Left lung (tissue), 10 donors: ENCODE data around the gene LLGL2. TPM values are rescaled to one million over a fixed set of nuclear protein-coding genes. Genes with fewer than 3 reads are reported as not detected.

Source experiments
- ATAC-seq: fragments of 200-7000 bp; cut with Tn5 transposase; one replicate; pipeline ENCODE4 v1.9.1; 2020; ENCODE audit warnings: moderate library complexity
- DNase-seq, 4 donors: peaks; one replicate each; pipeline ENCODE4 v3.0.0-alpha.2; 2013 to 2020
- H3K27ac ChIP-seq, 2 donors: fragments of 200-600 bp; sonication (generic) in 1 of 2; one replicate each; pipeline versions ENCODE4 v1.5.0 to v1.8.0; 2020 to 2021
- H3K27me3 ChIP-seq, 2 donors: fragments of 200-600 bp; sonication (generic) in 1 of 2; one replicate each; pipeline versions ENCODE4 v1.5.0 to v1.8.0; 2020 to 2021
- H3K36me3 ChIP-seq, 2 donors: fragments of 200-600 bp; sonication (generic) in 1 of 2; one replicate each; pipeline versions ENCODE4 v1.5.0 to v1.8.0; 2020 to 2021
- H3K4me1 ChIP-seq, 2 donors: fragments of 200-600 bp; one replicate each; pipeline ENCODE4 v1.8.0; 2021
- H3K4me3 ChIP-seq, 2 donors: fragments of 200-600 bp; sonication (generic) in 1 of 2; one replicate each; pipeline versions ENCODE4 v1.5.0 to v1.8.0; 2020 to 2021; ENCODE audit warnings: mild to moderate bottlenecking in 1 of 2
- H3K9me3 ChIP-seq, 2 donors: fragments of 200-600 bp; sonication (generic) in 1 of 2; one replicate each; pipeline versions ENCODE4 v1.5.0 to v1.8.0; 2020 to 2021
- CTCF ChIP-seq, 2 donors: fragments of 200-600 bp; sonication (generic) in 1 of 2; IDR thresholded peaks; one replicate each; pipeline versions ENCODE4 v1.5.0 to v1.8.0; 2021; ENCODE audit warnings: antibody characterized with exemption in 2 of 2
- intact Hi-C, 2 donors: fragments of 100-400 bp; cut with DNase I; formaldehyde crosslinking; loops; one replicate each; pipeline versions ENCODE4 v1.11.2 to v1.14.2; 2022
- polyA plus RNA-seq, 6 donors: library from polyadenylated mRNA; unstranded; fragments of 120-200 nt; gene quantifications; one replicate each; pipeline ENCODE4 v1.2.1, GENCODE V29; 2013; ENCODE audit not compliant: insufficient read length in 6 of 6
- total RNA-seq, 2 donors: library from RNA; stranded (reverse); fragmentation: NEBNext Ultra II Directional; extraction: Animal tissue kit (Norgen Biotek cat#: 25700); gene quantifications; one replicate each; pipeline ENCODE4 v1.2.1, GENCODE V29; 2021
- donor health status: DM: no; HTN: yes; CAD: no.
- donor health status: DM: no; HTN: no; CAD: no.

The LLGL2 gene
- total and polyA plus RNA-seq, 8 donors = 38.0 to 173 (median 53.1) TPM

GRCh38 chr17:75488693-75489510, 36.6 kb upstream of the LLGL2 start:
- peaks cover 0 to 55% of the 10 kb centered on the region in 2 donors for H3K36me3 ChIP-seq
- ATAC-seq (no peak), DNase-seq (peak in 1 of 4 donors; percentile 53)
- peak overlapping the region in 1 of 2 donors; percentile 72 for H3K27ac ChIP-seq
- no peaks in the 10 kb centered on the region for H3K27me3 ChIP-seq
- no peaks in the 10 kb centered on the region for H3K9me3 ChIP-seq
- H3K4me1 ChIP-seq = peaks cover 5 to 47% of the 10 kb centered on the region in 2 donors
- no peak for TF ChIP-seq CTCF (IDR thresholded peaks at IDR 0.05)
- no peak overlapping the region for H3K4me3 ChIP-seq
- intact Hi-C loops = no loop called here

- Histone ChIP-seq H3K27ac (peak overlapping the region in 1 of 2 donors; percentile 65), H3K36me3 (peaks cover 0 to 62% of the 10 kb centered on the region in 2 donors), H3K4me3 (no peak overlapping the region), H3K9me3 (no peaks in the 10 kb centered on the region), H3K4me1 (peaks cover 5 to 47% of the 10 kb centered on the region in 2 donors), H3K27me3 (no peaks in the 10 kb centered on the region)
- TF ChIP-seq CTCF (IDR thresholded peaks at IDR 0.05) = no peak
- intact Hi-C loops = no loop called here
- ATAC-seq = no peak
- no peak for DNase-seq
Measured at GRCh38 chr17:75489511-75489955, 36.0 kb upstream of the LLGL2 start.

DNA sequence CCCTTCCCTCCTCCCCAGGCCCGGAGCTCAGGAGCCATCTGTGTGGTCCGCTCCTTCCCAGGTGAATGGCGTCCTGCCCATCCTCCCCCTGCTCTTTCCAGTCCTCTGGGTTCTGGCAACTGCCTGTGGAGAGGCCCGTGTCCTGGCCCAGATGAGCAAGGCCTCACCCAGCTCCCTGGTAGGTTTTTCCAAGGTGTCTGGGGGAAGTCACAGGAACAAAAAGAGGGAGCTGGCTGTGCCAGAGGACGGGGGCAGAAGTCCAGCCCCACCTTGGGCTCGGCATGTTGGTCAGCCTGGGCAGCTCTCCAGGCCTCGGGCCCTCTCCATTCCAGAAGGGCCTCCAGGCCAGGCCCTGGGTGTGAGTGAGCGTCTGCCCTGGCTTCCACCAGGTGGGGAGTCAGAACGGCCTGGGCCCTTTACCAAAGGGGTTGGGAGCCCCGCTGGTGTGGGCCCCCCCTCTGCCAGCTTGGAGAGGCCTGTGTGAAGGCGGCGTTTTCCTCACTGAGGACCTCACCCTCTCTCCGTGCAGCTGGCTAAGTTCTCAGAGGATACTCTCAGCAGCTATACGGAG, 35.2 kb upstream of the LLGL2 start:
- Histone ChIP-seq H3K4me3 (no peak overlapping the region), H3K27ac (peak overlapping the region in 1 of 2 donors; percentile 65), H3K9me3 (no peaks in the 10 kb centered on the region), H3K36me3 (peaks cover 0 to 69% of the 10 kb centered on the region in 2 donors), H3K27me3 (no peaks in the 10 kb centered on the region), H3K4me1 (peaks cover 5 to 47% of the 10 kb centered on the region in 2 donors)
- intact Hi-C loops = no loop called here
- peak; percentile 62 for ATAC-seq
- DNase-seq = peak in 1 of 4 donors; percentile 61
- no peak for TF ChIP-seq CTCF (IDR thresholded peaks at IDR 0.05)

GRCh38 chr17:75490953-75491649, 34.4 kb upstream of the LLGL2 start:
- intact Hi-C loops = no loop called here
- peak overlapping the region in 1 of 2 donors; percentile 65 for H3K27ac ChIP-seq

More at GRCh38 chr17:75490953-75491649, 34.4 kb upstream of the LLGL2 start:
- Histone ChIP-seq H3K36me3 (peaks cover 0 to 73% of the 10 kb centered on the region in 2 donors), H3K4me3 (no peak overlapping the region), H3K4me1 (peaks cover 5 to 42% of the 10 kb centered on the region in 2 donors), H3K9me3 (no peaks in the 10 kb centered on the region), H3K27me3 (no peaks in the 10 kb centered on the region)
- DNase-seq (peak in 1 of 4 donors; percentile 67), ATAC-seq (no peak)
- TF ChIP-seq CTCF (IDR thresholded peaks at IDR 0.05) = no peak
